ENCODE results near the gene PARD3.

PARD3 gene

GRCh38 chr10:34656661-34657060, 158.4 kb downstream of the PARD3 start:
- no peak for TF ChIP-seq EZH2phosphoT487 (IDR thresholded peaks at IDR 0.05; ENCODE audit: borderline replicate concordance)
- no peak for TF ChIP-seq CTCF (conservative IDR thresholded peaks at IDR 0.05; ENCODE audit: low read length)
- Histone ChIP-seq H3K36me3 (ENCODE audit: insufficient read depth, low read length) (no peaks in the 10 kb centered on the region), H3K9ac (ENCODE audit: low read depth, low read length, poor library complexity, severe bottlenecking) (no peak overlapping the region), H4K20me1 (ENCODE audit: insufficient read depth, low read length, poor library complexity, severe bottlenecking) (peaks cover 9% of the 10 kb centered on the region), H3K79me2 (ENCODE audit: insufficient read depth, low read length) (peaks cover 59% of the 10 kb centered on the region), H3K4me3 (ENCODE audit: low read length, poor library complexity, severe bottlenecking) (no peak overlapping the region), H3K27me3 (ENCODE audit: insufficient read depth, low read length, poor library complexity, severe bottlenecking) (no peaks in the 10 kb centered on the region), H2AFZ (ENCODE audit: low read length) (no peak overlapping the region), H3K9me2 (replicated peaks; ENCODE audit: low read depth, low read length) (no peaks in the 10 kb centered on the region), H3K4me1 (ENCODE audit: insufficient read depth, low read length, poor library complexity, severe bottlenecking) (peaks cover 6% of the 10 kb centered on the region), H3K9me3 (ENCODE audit: insufficient read depth, low read depth, low read length) (no peaks in the 10 kb centered on the region), H3F3A (ENCODE audit: low read depth) (no peaks in the 10 kb centered on the region), H3K4me2 (ENCODE audit: low read depth, low read length, poor library complexity, severe bottlenecking) (no peak overlapping the region)

- H3K9me3 ChIP-seq (ENCODE audit: insufficient read depth, low read depth, low read length): no peaks in the 10 kb centered on the region
- no peak overlapping the region for H2AFZ ChIP-seq (ENCODE audit: low read length)
- H3K4me3 ChIP-seq (ENCODE audit: low read length, poor library complexity, severe bottlenecking): no peak overlapping the region
- H3K4me1 ChIP-seq (ENCODE audit: insufficient read depth, low read length, poor library complexity, severe bottlenecking): peaks cover 6% of the 10 kb centered on the region
- H3K27me3 ChIP-seq (ENCODE audit: insufficient read depth, low read length, poor library complexity, severe bottlenecking): no peaks in the 10 kb centered on the region
- H3K36me3 ChIP-seq (ENCODE audit: insufficient read depth, low read length): no peaks in the 10 kb centered on the region
- H3K9me2 ChIP-seq (replicated peaks; ENCODE audit: low read depth, low read length): no peaks in the 10 kb centered on the region
- no peak overlapping the region for H3K4me2 ChIP-seq (ENCODE audit: low read depth, low read length, poor library complexity, severe bottlenecking)
- H3F3A ChIP-seq (ENCODE audit: low read depth): no peaks in the 10 kb centered on the region
- peak; percentile 88 for TF ChIP-seq CTCF (conservative IDR thresholded peaks at IDR 0.05; ENCODE audit: low read length)
- TF ChIP-seq EZH2phosphoT487 (IDR thresholded peaks at IDR 0.05; ENCODE audit: borderline replicate concordance): no peak
- no peak overlapping the region for H3K9ac ChIP-seq (ENCODE audit: low read depth, low read length, poor library complexity, severe bottlenecking)
- H4K20me1 ChIP-seq (ENCODE audit: insufficient read depth, low read length, poor library complexity, severe bottlenecking): peaks cover 9% of the 10 kb centered on the region
- peaks cover 63% of the 10 kb centered on the region for H3K79me2 ChIP-seq (ENCODE audit: insufficient read depth, low read length)
Measured at GRCh38 chr10:34655286-34656170, 159.6 kb downstream of the PARD3 start.

GRCh38 chr10:34654211-34654610, 160.9 kb downstream of the PARD3 start:
- H3K4me2 ChIP-seq (ENCODE audit: low read depth, low read length, poor library complexity, severe bottlenecking): no peak overlapping the region
- H3K4me1 ChIP-seq (ENCODE audit: insufficient read depth, low read length, poor library complexity, severe bottlenecking): peaks cover 13% of the 10 kb centered on the region
- no peak overlapping the region for H3K9ac ChIP-seq (ENCODE audit: low read depth, low read length, poor library complexity, severe bottlenecking)
- no peaks in the 10 kb centered on the region for H3K36me3 ChIP-seq (ENCODE audit: insufficient read depth, low read length)
- H3F3A ChIP-seq (ENCODE audit: low read depth): no peaks in the 10 kb centered on the region
- no peak overlapping the region for H3K4me3 ChIP-seq (ENCODE audit: low read length, poor library complexity, severe bottlenecking)
- no peak overlapping the region for H2AFZ ChIP-seq (ENCODE audit: low read length)
- H3K27me3 ChIP-seq (ENCODE audit: insufficient read depth, low read length, poor library complexity, severe bottlenecking): no peaks in the 10 kb centered on the region
- H3K79me2 ChIP-seq (ENCODE audit: insufficient read depth, low read length): peaks cover 67% of the 10 kb centered on the region
- TF ChIP-seq CTCF (conservative IDR thresholded peaks at IDR 0.05; ENCODE audit: low read length) (no peak), EZH2phosphoT487 (IDR thresholded peaks at IDR 0.05; ENCODE audit: borderline replicate concordance) (no peak)
- H3K9me2 ChIP-seq (replicated peaks; ENCODE audit: low read depth, low read length): no peaks in the 10 kb centered on the region
- peaks cover 18% of the 10 kb centered on the region for H4K20me1 ChIP-seq (ENCODE audit: insufficient read depth, low read length, poor library complexity, severe bottlenecking)
- no peaks in the 10 kb centered on the region for H3K9me3 ChIP-seq (ENCODE audit: insufficient read depth, low read depth, low read length)

Measured in Loucy (cell line).